ENCODE measurements around the gene COG3. TPM values are rescaled to one million over a fixed set of nuclear protein-coding genes. Genes with fewer than 3 reads are reported as not detected.

COG3 gene
- total RNA-seq, 1 donor from 2014 or later = 13.3 TPM

- DNase-seq (ENCODE audit: low read depth) = no peak
- TF ChIP-seq CTCF (conservative IDR thresholded peaks at IDR 0.05; ENCODE audit: low read depth, low read length) = no peak
These were observed 31.9 kb upstream of the COG3 start for GRCh38 chr13:45432737-45433380.

GRCh38 chr13:45433381-45433790, 31.4 kb upstream of the COG3 start:
- TF ChIP-seq CTCF (conservative IDR thresholded peaks at IDR 0.05; ENCODE audit: low read depth, low read length) = no peak
- no peak for DNase-seq (ENCODE audit: low read depth)
- no peak overlapping the region for H3K4me3 ChIP-seq (ENCODE audit: low read depth, low read length)

More at GRCh38 chr13:45432737-45433380, 31.9 kb upstream of the COG3 start:
- H3K4me3 ChIP-seq (ENCODE audit: low read depth, low read length) = no peak overlapping the region

GRCh38 chr13:45434556-45435371, 30.0 kb upstream of the COG3 start:
- TF ChIP-seq CTCF (conservative IDR thresholded peaks at IDR 0.05; ENCODE audit: low read depth, low read length) = no peak
- DNase-seq (ENCODE audit: low read depth) = no peak
- H3K4me3 ChIP-seq (ENCODE audit: low read depth, low read length) = no peak overlapping the region

- DNase-seq (ENCODE audit: low read depth) = no peak
- H3K4me3 ChIP-seq (ENCODE audit: low read depth, low read length) = no peak overlapping the region
- TF ChIP-seq CTCF (conservative IDR thresholded peaks at IDR 0.05; ENCODE audit: low read depth, low read length) = no peak
These were observed 28.4 kb upstream of the COG3 start for GRCh38 chr13:45436332-45436731.

- H3K4me3 ChIP-seq (ENCODE audit: low read depth, low read length) = no peak overlapping the region
- TF ChIP-seq CTCF (conservative IDR thresholded peaks at IDR 0.05; ENCODE audit: low read depth, low read length) = no peak
- no peak for DNase-seq (ENCODE audit: low read depth)
These were observed 27.8 kb upstream of the COG3 start for GRCh38 chr13:45436953-45437352.

GRCh38 chr13:45437947-45438346, 26.8 kb upstream of the COG3 start:
- DNase-seq (ENCODE audit: low read depth) = no peak
- no peak for TF ChIP-seq CTCF (conservative IDR thresholded peaks at IDR 0.05; ENCODE audit: low read depth, low read length)

More at GRCh38 chr13:45437947-45438346, 26.8 kb upstream of the COG3 start:
- no peak overlapping the region for H3K4me3 ChIP-seq (ENCODE audit: low read depth, low read length)
